GM10248 (cell line): ENCODE measurements around the gene CALHM4.

Experiments used
- CTCF ChIA-PET: fragments of 300-600 bp; sonication (Branson Sonifier 250); formaldehyde crosslinking; extraction: SDS; loops from one replicate; lab custom pipeline; 2021; ENCODE audit warnings: antibody characterized with exemption; lab: Yijun Ruan, JAX
- POLR2A ChIA-PET: fragments of 350-650 bp; sonication (Branson Sonifier 250); formaldehyde crosslinking; extraction: SDS; loops from one replicate; lab custom pipeline; 2020; ENCODE audit warnings: antibody characterized with exemption; lab: Yijun Ruan, JAX
- DNase-seq: peaks from one replicate; pipeline ENCODE4 v3.0.0; 2012; ENCODE audit errors: extremely low spot score
- CTCF ChIP-seq: IDR thresholded peaks from 2 replicates; pipeline ENCODE4 v1.5.1; 2012; ENCODE audit warnings: mild to moderate bottlenecking, low read depth; ENCODE audit errors: extremely low read depth, missing control alignments, control extremely low read depth

CALHM4 gene

DNA sequence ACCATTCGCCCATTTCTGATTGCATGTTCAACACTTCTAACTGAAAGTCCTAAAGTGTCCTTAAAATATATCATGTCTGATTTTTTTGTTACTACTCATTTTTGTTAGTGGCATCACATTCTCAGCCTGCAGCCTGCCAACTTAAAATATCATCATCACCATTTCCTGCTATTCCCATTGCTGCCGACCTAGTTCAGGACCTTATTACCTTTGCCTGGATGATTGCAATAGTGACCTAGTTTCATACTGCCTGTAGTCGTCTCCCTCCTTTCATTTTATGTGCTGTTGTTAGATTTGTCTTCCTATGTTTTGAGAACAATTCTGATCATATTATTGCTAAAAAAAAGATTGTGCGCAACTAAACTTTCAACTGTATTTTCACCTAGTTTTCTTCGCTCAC is 23.9 kb downstream of the CALHM4 start:
- ChIA-PET POLR2A (no interaction called here), CTCF (interaction anchor here (1.1 kb wide), 1 partner anchor 14 kb away, joined by 3 read pairs; no protein-coding TSS in a partner anchor)
- TF ChIP-seq CTCF: no peak
- DNase-seq: no peak

- CTCF ChIA-PET: no interaction called here
- TF ChIP-seq CTCF: no peak
- DNase-seq: no peak
Measured at GRCh38 chr6:116578335-116578734, 24.8 kb downstream of the CALHM4 start.

GRCh38 chr6:116579143-116579542 is 25.6 kb downstream of the CALHM4 start:
- ChIA-PET CTCF (interaction anchor here (1.3 to 3.1 kb wide), 4 partner anchors 8 to 18 kb away, joined by 3 to 9 read pairs (median 5); partner anchors contain the start of gene RWDD1), POLR2A (no interaction called here)

More at GRCh38 chr6:116578335-116578734, 24.8 kb downstream of the CALHM4 start:
- POLR2A ChIA-PET: no interaction called here

DNA sequence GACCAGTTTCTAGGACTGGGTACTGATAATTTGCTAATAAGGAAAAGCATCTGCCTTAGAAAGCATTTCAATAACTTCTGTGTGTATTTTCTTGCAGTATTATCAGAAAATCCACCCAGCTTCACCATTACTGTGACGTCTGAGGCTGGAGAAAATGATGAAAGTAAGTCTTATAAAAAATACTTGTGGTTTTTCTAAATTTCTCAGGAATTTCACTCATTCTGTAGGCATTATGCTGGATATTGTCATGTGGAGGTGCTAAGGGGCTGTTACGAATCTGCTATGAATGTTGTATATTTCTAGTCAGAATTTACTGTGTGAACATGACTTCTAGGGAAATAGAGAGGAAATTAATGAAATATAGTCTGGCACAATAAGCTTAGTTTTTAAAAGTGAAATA is 26.6 kb downstream of the CALHM4 start:
- ChIA-PET POLR2A (no interaction called here), CTCF (interaction anchor here (1.3 to 3.1 kb wide), 3 partner anchors 9 to 19 kb away, joined by 4 to 9 read pairs (median 6); partner anchors contain the start of gene RWDD1)
- DNase-seq: no peak
- no peak for TF ChIP-seq CTCF

More at GRCh38 chr6:116579143-116579542, 25.6 kb downstream of the CALHM4 start:
- no peak for TF ChIP-seq CTCF
- DNase-seq: no peak

- DNase-seq: no peak
- POLR2A ChIA-PET: no interaction called here
- TF ChIP-seq CTCF: no peak
- CTCF ChIA-PET: no interaction called here
Measured at GRCh38 chr6:116586276-116586675, 32.7 kb downstream of the CALHM4 start.

DNA sequence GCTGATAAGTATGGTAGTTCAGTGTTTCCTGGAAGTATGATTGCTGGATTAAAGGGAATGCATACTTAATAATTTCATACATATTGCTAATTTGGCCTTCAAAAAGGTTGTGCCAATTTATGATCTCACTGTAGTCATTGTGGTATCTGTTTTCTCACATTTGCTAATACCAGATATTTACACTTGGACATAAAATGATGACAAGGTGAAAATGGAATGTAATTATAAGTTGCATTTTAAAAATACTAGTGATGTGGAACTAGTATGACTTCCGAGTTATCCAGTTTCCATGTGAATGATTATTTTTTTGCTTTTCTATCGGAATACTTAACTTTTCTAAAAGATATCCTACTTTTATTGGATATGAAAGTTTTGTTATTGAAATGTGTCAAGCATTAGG is 33.2 kb downstream of the CALHM4 start:
- TF ChIP-seq CTCF: no peak
- ChIA-PET CTCF (interaction anchor here (0.8 to 1.8 kb wide), 5 partner anchors 14 to 61 kb away, joined by 3 to 6 read pairs (median 3); no protein-coding TSS in a partner anchor), POLR2A (no interaction called here)
- DNase-seq: no peak
